Spleen (tissue), 7 donors: ENCODE results near the gene U2AF2.

Experiments
- CTCF ChIP-seq, 11 experiments: fragments of 200-600 bp in 7 of 11; fragments of 450-650 bp in 4 of 11; sonication (generic) in 4 of 11; IDR thresholded peaks in 8 of 11; conservative IDR thresholded peaks in 3 of 11; 1 replicate in 7 of 11; 2 replicates in 4 of 11; pipeline versions ENCODE4 v1.4.0 to v1.8.0; 2016 to 2021; ENCODE audit warnings: antibody characterized with exemption in 11 of 11, inconsistent platforms in 4 of 11, mild to moderate bottlenecking in 1 of 11
- POLR2AphosphoS5 ChIP-seq, 3 donors: sonication (generic); formaldehyde crosslinking; IDR thresholded peaks; one replicate each; pipeline ENCODE4 v1.5.1; 2017; ENCODE audit warnings: antibody characterized with exemption in 3 of 3
- donor health status: DM: no; HTN: no; CAD: no; lungs with moderate emphysema.
- donor health status: DM: no; HTN: no; CAD: no.
- donor health status: DM: no; HTN: no; CAD: no.

- no peak for TF ChIP-seq POLR2AphosphoS5 (IDR thresholded peaks at IDR 0.05)
- TF ChIP-seq CTCF (IDR thresholded peaks at IDR 0.05 in 8 of 11, conservative IDR thresholded peaks at IDR 0.05 in 3 of 11): no peak
These were observed 19.1 kb downstream of the U2AF2 start for GRCh38 chr19:55673889-55674288.
